Keratinocyte (primary cell): Measurements from ENCODE around the gene PDCD11. TPM values are rescaled to one million over a fixed set of nuclear protein-coding genes. Genes with fewer than 3 reads are reported as not detected.

Experiments used
- DNase-seq: peaks from one replicate; pipeline ENCODE4 v3.0.0-alpha.2; 2011; ENCODE audit warnings: low read depth, missing footprints, low spot score
- FAIRE-seq: peaks from 2 replicates; lab custom pipeline; 2011; peaks lifted over from hg19 to GRCh38; lab: Jason Lieb, UNC
- H2AFZ ChIP-seq: 2 replicates; pipeline ENCODE4 v1.6.0; 2012; ENCODE audit warnings: low read length, control low read depth, inconsistent platforms; ENCODE audit not compliant: control insufficient read depth
- H3K27ac ChIP-seq: 2 replicates; pipeline ENCODE4 v1.5.1; 2011; ENCODE audit warnings: low read length; ENCODE audit not compliant: control insufficient read depth, insufficient read depth
- H3K27me3 ChIP-seq: 3 replicates; pipeline ENCODE4 v1.6.0; 2011; ENCODE audit warnings: low read length; ENCODE audit not compliant: control insufficient read depth, insufficient read depth; ENCODE audit errors: extremely low read depth
- H3K36me3 ChIP-seq, 2 experiments: 2 replicates in 1 of 2; 3 replicates in 1 of 2; pipeline ENCODE4 v1.5.1; 2011; ENCODE audit warnings: low read length in 2 of 2, mild to moderate bottlenecking in 1 of 2; ENCODE audit not compliant: control insufficient read depth in 2 of 2, insufficient read depth in 2 of 2; ENCODE audit errors: extremely low read depth in 1 of 2
- H3K4me1 ChIP-seq: 3 replicates; pipeline ENCODE4 v1.5.1; 2011; ENCODE audit warnings: low read length; ENCODE audit not compliant: control insufficient read depth, insufficient read depth; ENCODE audit errors: extremely low read depth
- H3K4me2 ChIP-seq: 3 replicates; pipeline ENCODE4 v1.6.0; 2011; ENCODE audit warnings: low read depth, low read length; ENCODE audit not compliant: control insufficient read depth, insufficient read depth; ENCODE audit errors: extremely low read depth
- H3K4me3 ChIP-seq, 3 experiments: fragments of 200-600 bp in 1 of 3; sonication (generic) in 1 of 3; 2 replicates in 2 of 3; 3 replicates in 1 of 3; pipeline ENCODE4 v1.5.1; 2011 to 2016; ENCODE audit warnings: low read length in 3 of 3, mild to moderate bottlenecking in 3 of 3, control low read depth in 2 of 3, inconsistent platforms in 1 of 3, low read depth in 1 of 3, mixed read lengths in 1 of 3, mixed run types in 1 of 3, moderate library complexity in 1 of 3; ENCODE audit not compliant: control insufficient read depth in 2 of 3, insufficient read depth in 2 of 3; ENCODE audit errors: extremely low read depth in 1 of 3
- H3K79me2 ChIP-seq: 2 replicates; pipeline ENCODE4 v1.6.0; 2012; ENCODE audit warnings: low read length; ENCODE audit not compliant: control insufficient read depth, insufficient read depth
- H3K9ac ChIP-seq: 3 replicates; pipeline ENCODE4 v1.6.0; 2011; ENCODE audit warnings: low read length; ENCODE audit not compliant: control insufficient read depth, insufficient read depth; ENCODE audit errors: extremely low read depth
- H3K9me1 ChIP-seq: 3 replicates; pipeline ENCODE4 v1.6.0; 2011; ENCODE audit warnings: low read length; ENCODE audit not compliant: control insufficient read depth, insufficient read depth; ENCODE audit errors: extremely low read depth
- H3K9me3 ChIP-seq: 2 replicates; pipeline ENCODE4 v1.5.1; 2012; ENCODE audit warnings: low read depth, low read length; ENCODE audit not compliant: control insufficient read depth
- H4K20me1 ChIP-seq: 3 replicates; pipeline ENCODE4 v1.6.0; 2011; ENCODE audit warnings: low read length; ENCODE audit not compliant: control insufficient read depth, insufficient read depth; ENCODE audit errors: extremely low read depth
- EZH2 ChIP-seq: IDR thresholded peaks from one replicate; pipeline ENCODE4 v1.6.1; 2012; ENCODE audit warnings: inconsistent platforms, mild to moderate bottlenecking, low read length, moderate library complexity
- dilution Hi-C: fragments of 300-500 bp; cut with MboI; formaldehyde crosslinking; loops from one replicate; pipeline ENCODE4 v1.7.0; 2020; ENCODE audit warnings: low sequenced_read_pairs; ENCODE audit not compliant: extremely low pct_ligation_motif_present
- polyA plus RNA-seq, 5 experiments: library from polyadenylated mRNA; depleted of rRNA in 3 of 5; stranded (reverse) in 3 of 5; stranded (forward) in 1 of 5; unstranded in 1 of 5; fragments of >200 nt; gene quantifications; 1 replicate in 1 of 5; 2 replicates in 3 of 5; 3 replicates in 1 of 5; pipeline versions ENCODE4 v1.2.1 to v1.2.3, GENCODE V29; 2011 to 2012; ENCODE audit warnings: missing spikeins in 2 of 5, low read depth in 1 of 5, low replicate concordance in 1 of 5
- TF ChIP-seq, protein P1 (sequence below), 3 experiments: IDR thresholded peaks in 1 of 3; conservative IDR thresholded peaks in 1 of 3; optimal IDR thresholded peaks in 1 of 3; 2 replicates in 2 of 3; 3 replicates in 1 of 3; pipeline versions ENCODE3 to v1.5.1; 2011; ENCODE audit warnings: low read length in 3 of 3, mild to moderate bottlenecking in 3 of 3, moderate library complexity in 2 of 3, control low read depth in 1 of 3, inconsistent platforms in 1 of 3; ENCODE audit not compliant: insufficient read depth in 2 of 3; ENCODE audit errors: extremely low read depth in 1 of 3

Gene PDCD11
- polyA plus RNA-seq, 1 donor (not counting 4 experiments of a cell fraction or from before 2014, with no cell fraction given) = 28.6 TPM

DNA sequence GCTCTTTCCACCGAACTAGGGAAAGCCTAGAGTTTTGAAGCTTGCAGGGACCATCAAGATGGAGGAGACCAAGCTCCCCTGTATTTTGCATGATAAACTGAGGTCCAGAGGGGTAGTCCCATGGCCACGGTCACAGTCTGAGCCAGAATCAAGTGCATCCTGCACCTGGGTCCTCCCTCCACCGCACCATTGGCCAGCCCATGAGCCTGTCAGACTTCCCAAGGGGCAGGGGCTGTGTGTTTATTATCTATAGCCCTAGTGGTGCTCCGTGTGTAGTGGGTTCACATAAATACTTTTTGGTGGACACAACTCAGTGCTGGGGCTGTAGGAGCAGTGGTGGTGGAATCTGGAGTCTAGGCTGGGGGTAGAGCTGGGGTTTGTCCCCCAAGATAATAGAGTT, 79.0 kb downstream of the PDCD11 start:
- FAIRE-seq (no peak), DNase-seq (no peak)
- H3K27me3 ChIP-seq = no peaks in the 10 kb centered on the region

DNA sequence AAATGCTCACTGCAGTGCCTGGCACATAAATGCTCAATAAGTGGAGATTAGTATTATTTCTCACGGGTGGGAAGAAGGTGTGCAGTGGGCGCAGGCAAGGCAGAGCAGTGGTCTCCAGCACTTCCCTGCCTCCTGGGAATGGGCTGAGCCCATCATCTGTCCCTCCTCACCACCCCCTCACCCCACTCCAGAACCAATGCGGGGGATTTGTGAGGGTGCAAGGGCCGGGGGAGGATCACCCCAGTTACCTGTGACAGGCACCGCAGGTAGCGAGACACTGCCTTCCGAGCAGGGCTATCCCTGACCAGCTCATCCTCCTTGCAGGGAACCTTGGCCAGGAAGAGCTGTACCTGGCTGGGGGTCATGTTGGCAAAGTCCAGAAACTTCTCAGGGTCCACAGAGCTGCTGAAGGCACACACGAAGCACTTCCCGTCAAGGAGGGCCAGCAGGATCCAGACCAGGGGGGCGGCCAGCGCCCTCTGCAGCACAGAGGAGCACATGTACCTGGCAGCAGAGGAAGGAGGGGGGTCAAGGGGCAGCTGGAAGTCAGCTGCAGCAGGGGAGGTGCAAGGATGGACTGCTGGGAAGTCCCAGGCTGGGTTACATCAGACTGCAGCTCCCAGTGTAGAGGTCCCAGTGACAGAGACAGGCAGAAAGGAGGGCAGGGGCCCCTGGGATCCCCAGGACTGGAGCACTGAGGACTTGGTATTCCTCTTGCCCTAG, 79.8 kb downstream of the PDCD11 start:
- H3K4me2 ChIP-seq = no peak overlapping the region
- no peak overlapping the region for H3K27ac ChIP-seq
- no peak overlapping the region for H3K4me3 ChIP-seq
- no peaks in the 10 kb centered on the region for H3K79me2 ChIP-seq
- no peaks in the 10 kb centered on the region for H3K36me3 ChIP-seq
- FAIRE-seq (no peak), DNase-seq (no peak)
- H3K9ac ChIP-seq = no peak overlapping the region
- no peaks in the 10 kb centered on the region for H3K9me1 ChIP-seq
- H3K4me1 ChIP-seq = peaks cover 11% of the 10 kb centered on the region
- TF ChIP-seq, protein P1, sequence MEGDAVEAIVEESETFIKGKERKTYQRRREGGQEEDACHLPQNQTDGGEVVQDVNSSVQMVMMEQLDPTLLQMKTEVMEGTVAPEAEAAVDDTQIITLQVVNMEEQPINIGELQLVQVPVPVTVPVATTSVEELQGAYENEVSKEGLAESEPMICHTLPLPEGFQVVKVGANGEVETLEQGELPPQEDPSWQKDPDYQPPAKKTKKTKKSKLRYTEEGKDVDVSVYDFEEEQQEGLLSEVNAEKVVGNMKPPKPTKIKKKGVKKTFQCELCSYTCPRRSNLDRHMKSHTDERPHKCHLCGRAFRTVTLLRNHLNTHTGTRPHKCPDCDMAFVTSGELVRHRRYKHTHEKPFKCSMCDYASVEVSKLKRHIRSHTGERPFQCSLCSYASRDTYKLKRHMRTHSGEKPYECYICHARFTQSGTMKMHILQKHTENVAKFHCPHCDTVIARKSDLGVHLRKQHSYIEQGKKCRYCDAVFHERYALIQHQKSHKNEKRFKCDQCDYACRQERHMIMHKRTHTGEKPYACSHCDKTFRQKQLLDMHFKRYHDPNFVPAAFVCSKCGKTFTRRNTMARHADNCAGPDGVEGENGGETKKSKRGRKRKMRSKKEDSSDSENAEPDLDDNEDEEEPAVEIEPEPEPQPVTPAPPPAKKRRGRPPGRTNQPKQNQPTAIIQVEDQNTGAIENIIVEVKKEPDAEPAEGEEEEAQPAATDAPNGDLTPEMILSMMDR (optimal IDR thresholded peaks at IDR 0.05 in 1 of 3, IDR thresholded peaks at IDR 0.05 in 1 of 3, conservative IDR thresholded peaks at IDR 0.05 in 1 of 3; ENCODE audit: extremely low read depth in 1 of 3, insufficient read depth in 2 of 3, low read length in 3 of 3) = peak in 2 of 3 experiments; percentile 19 to 27
- TF ChIP-seq EZH2 = no peak
- no peak overlapping the region for H2AFZ ChIP-seq
- H4K20me1 ChIP-seq = no peaks in the 10 kb centered on the region
- dilution Hi-C loops = no loop called here
- no peaks in the 10 kb centered on the region for H3K9me3 ChIP-seq
- H3K27me3 ChIP-seq = no peaks in the 10 kb centered on the region

More for the DNA sequence above, 79.0 kb downstream of the PDCD11 start:
- no peak overlapping the region for H3K9ac ChIP-seq
- H3K27ac ChIP-seq = no peak overlapping the region
- dilution Hi-C loops = no loop called here
- H2AFZ ChIP-seq = no peak overlapping the region
- TF ChIP-seq, protein P1 (optimal IDR thresholded peaks at IDR 0.05 in 1 of 3, IDR thresholded peaks at IDR 0.05 in 1 of 3, conservative IDR thresholded peaks at IDR 0.05 in 1 of 3; ENCODE audit: extremely low read depth in 1 of 3, insufficient read depth in 2 of 3, low read length in 3 of 3) = no peak
- TF ChIP-seq EZH2 = no peak
- H3K4me1 ChIP-seq = peaks cover 11% of the 10 kb centered on the region
- no peaks in the 10 kb centered on the region for H3K9me3 ChIP-seq
- no peaks in the 10 kb centered on the region for H3K79me2 ChIP-seq
- H4K20me1 ChIP-seq = no peaks in the 10 kb centered on the region
- no peaks in the 10 kb centered on the region for H3K36me3 ChIP-seq
- H3K9me1 ChIP-seq = no peaks in the 10 kb centered on the region
- no peak overlapping the region for H3K4me3 ChIP-seq
- H3K4me2 ChIP-seq = no peak overlapping the region
